ENCODE results near the gene UBE2D2.
"Not testable (repeated sequence)": the region's sequence is repeated elsewhere in the genome, so short reads cannot be mapped to it uniquely, and the experiment has no call there.

Gene UBE2D2

GRCh38 chr5:139527896-139528467, 33.2 kb upstream of the UBE2D2 start:
- not testable (repeated sequence) for H3K9me3 Mint-ChIP-seq, DNase-seq, H3K27me3 Mint-ChIP-seq, ATAC-seq, H3K27ac Mint-ChIP-seq, H3K4me3 Mint-ChIP-seq, H3K4me1 Mint-ChIP-seq

- not testable (repeated sequence) for H3K27ac Mint-ChIP-seq, H3K27me3 Mint-ChIP-seq, H3K9me3 Mint-ChIP-seq, H3K4me1 Mint-ChIP-seq, DNase-seq, ATAC-seq, H3K4me3 Mint-ChIP-seq
Measured at GRCh38 chr5:139528695-139529094, 32.4 kb upstream of the UBE2D2 start.

- H3K4me1 Mint-ChIP-seq, DNase-seq, H3K27me3 Mint-ChIP-seq, H3K4me3 Mint-ChIP-seq, H3K27ac Mint-ChIP-seq, H3K9me3 Mint-ChIP-seq, ATAC-seq: not testable (repeated sequence)
Measured at GRCh38 chr5:139530079-139530478, 31.1 kb upstream of the UBE2D2 start.

DNA sequence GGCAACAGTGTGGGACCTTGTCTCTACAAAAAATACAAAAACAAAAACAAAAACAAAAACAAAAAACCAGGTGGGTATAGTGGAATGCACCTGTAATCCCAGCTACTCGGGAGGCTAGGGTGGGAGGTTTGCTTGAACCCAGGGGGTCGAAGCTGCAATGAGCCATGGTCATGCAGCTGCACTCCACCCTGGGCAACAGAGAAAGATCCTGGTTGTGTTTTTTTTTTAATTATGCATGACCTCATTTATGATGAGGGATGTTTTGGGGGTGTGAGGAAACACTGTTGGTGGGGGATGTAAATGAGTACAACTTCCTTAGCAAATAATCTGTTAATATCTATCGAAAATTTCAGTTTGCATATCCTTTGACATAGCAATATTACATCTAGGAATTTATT, 29.4 kb upstream of the UBE2D2 start:
- Mint-ChIP-seq H3K9me3 (no peaks in the 10 kb centered on the region), H3K27me3 (no peaks in the 10 kb centered on the region), H3K4me3 (no peak overlapping the region), H3K4me1 (no peaks in the 10 kb centered on the region), H3K27ac (no peak overlapping the region)
- no peak for DNase-seq
- no peak for ATAC-seq

DNA sequence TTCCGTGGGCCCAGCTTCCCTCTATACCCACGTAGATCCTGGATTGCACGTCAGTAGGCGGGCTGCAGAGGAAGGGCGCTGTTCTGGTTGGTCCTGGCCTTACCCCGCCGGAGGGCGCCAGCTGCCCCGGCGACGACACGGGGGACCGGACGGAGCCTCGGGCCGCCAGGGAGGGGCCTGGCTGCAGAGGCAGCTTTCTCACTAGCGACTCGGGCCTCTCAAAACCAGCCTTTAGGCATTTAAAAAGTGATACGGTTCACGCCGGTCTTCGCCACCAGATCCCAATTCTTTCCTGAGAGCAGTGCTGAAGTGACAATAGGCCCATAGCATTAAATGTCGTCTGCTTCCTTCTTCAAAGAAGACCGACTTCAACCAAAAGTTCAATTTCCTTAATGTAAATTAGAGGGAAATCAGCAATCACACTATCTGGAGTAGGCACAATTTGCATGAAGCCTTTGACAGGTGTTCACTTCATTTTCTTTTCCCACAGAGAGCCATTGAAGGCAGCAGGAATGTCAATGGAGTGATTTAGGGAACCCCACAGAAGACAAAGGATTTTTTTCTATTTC, 17.6 kb upstream of the UBE2D2 start:
- Mint-ChIP-seq H3K4me3 (peak overlapping the region; percentile 51 to 53), H3K4me1 (peaks cover 4% of the 10 kb centered on the region)

GRCh38 chr5:139546593-139546992, 14.5 kb upstream of the UBE2D2 start:
- not testable (repeated sequence) for H3K9me3 Mint-ChIP-seq, H3K27ac Mint-ChIP-seq, H3K27me3 Mint-ChIP-seq, ATAC-seq, H3K4me3 Mint-ChIP-seq, H3K4me1 Mint-ChIP-seq, DNase-seq

More for the DNA sequence above, 17.6 kb upstream of the UBE2D2 start:
- Mint-ChIP-seq H3K27ac (peak overlapping the region; percentile 46 to 89), H3K9me3 (no peaks in the 10 kb centered on the region), H3K27me3 (no peaks in the 10 kb centered on the region)
- DNase-seq (peak; percentile 57 to 66), ATAC-seq (peak; percentile 100)

DNA sequence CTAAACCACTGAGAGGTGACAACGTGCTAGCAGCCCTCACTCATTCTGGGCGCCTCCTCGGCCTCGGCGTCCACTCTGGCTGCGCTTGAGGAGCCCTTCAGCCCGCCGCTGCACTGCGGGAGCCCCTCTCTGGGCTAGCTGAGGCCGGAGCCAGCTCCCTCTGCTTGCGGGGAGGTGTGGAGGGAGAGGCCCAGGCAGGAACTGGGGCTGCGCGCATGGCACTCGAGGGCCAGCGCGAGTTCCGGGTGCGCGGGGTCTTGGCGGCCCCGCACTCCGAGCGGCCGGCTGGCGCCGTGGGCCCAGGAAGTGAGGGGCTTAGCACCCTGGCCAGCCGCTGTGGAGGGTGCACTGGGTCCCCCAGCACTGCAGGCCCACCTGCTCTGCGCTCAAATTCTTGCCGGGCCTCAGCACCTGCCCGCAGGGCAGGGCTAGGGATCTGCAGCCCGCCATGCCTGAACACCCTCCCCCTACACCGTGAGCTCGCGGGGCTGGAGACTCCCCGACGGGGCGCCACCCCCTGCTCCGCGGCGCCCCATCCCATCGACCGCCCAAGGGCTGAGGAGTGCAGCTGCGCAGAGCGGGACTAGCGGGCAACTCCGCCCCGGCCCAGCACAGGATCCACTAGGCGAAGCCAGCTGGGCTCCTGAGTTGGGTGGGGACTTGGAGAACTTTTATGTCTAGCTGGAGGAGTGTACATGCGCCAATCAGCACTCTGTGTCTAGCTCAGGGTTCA, 11.8 kb upstream of the UBE2D2 start:
- H3K4me1 Mint-ChIP-seq: peaks cover 11% of the 10 kb centered on the region
- peak; percentile 45 for ATAC-seq
- no peaks in the 10 kb centered on the region for H3K9me3 Mint-ChIP-seq
- no peaks in the 10 kb centered on the region for H3K27me3 Mint-ChIP-seq
- DNase-seq: no peak
- H3K27ac Mint-ChIP-seq: no peak overlapping the region
- H3K4me3 Mint-ChIP-seq: no peak overlapping the region

DNA sequence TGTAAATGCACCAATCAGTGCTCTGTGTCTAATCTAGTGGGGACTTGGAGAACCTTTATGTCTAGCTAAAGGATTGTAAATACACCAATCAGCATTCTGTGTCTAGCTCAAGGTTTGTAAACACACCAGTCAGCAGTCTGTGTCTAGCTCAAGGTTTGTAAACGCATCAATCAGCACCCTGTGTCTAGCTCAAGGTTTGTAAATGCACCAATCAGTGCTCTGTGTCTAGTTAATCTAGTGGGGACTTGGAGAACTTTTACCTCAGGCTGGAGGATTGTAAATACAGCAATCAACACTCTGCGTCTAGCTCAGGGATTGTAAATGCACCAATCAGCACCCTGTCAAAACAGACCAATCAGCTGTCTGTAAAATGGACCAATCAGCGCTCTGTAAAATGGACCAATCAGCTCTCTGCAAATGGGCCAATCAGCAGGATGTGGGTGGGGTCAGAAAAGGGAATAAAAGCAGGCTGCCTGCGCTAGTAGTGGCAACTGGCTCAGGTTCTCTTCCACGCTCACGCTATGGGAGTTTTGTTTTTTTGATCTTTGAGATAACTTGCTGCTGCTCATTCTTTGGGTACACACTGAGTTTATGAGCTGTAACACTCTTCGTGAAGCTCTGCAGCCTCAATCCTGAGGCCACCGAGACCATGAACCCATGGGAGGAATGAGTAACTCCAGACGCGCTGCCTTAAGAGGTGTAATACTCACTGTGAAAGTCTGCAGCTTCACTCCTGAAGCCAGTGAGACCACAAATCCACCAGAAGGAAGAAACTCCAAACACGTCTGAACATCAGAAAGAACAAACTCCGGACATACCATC, 10.9 kb upstream of the UBE2D2 start:
- H3K27ac Mint-ChIP-seq, H3K27me3 Mint-ChIP-seq, DNase-seq, ATAC-seq, H3K9me3 Mint-ChIP-seq, H3K4me3 Mint-ChIP-seq: not testable (repeated sequence)
- H3K4me1 Mint-ChIP-seq: peaks cover 11% of the 10 kb centered on the region

GRCh38 chr5:139551191-139551889, 9.8 kb upstream of the UBE2D2 start:
- H3K27me3 Mint-ChIP-seq: no peaks in the 10 kb centered on the region

DNA sequence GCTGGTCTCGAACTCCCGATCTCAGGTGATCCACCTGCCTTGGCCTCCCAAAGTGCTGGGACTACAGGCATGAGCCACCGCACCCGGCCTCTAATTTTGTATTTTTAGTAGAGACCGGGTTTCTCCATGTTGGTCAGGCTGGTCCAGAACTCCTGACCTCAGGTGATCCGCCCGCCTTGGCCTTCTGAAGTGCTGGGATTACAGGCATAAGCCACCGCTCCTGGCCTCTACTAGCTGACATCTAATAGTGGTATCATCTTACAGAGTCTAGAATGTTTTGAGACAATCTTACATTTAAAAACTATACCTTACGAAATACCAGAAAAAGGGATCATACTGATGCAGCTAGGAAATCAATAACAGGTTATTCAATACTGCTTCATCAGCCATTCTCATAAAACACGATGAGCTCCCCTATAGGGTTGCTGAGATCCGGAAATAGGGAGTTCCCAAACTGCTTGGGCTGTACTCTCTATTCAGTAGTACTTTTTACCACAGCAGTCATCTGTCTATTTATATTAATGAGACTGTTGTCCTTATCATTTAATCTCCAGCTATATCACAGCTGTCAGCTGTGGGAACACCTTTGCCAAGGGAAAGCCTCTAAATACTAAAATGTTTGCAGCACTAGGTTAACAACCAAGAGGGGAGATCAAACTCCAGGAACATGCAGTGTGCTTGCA, 8.1 kb upstream of the UBE2D2 start:
- no peak for ATAC-seq
- Mint-ChIP-seq H3K4me3 (no peak overlapping the region), H3K27me3 (no peaks in the 10 kb centered on the region), H3K9me3 (no peaks in the 10 kb centered on the region), H3K4me1 (peaks cover 11% of the 10 kb centered on the region), H3K27ac (no peak overlapping the region)
- no peak for DNase-seq

More at GRCh38 chr5:139551191-139551889, 9.8 kb upstream of the UBE2D2 start:
- H3K4me3 Mint-ChIP-seq: no peak overlapping the region
- no peak for DNase-seq
- H3K27ac Mint-ChIP-seq: no peak overlapping the region
- H3K9me3 Mint-ChIP-seq: no peaks in the 10 kb centered on the region
- no peak for ATAC-seq
- H3K4me1 Mint-ChIP-seq: peaks cover 11% of the 10 kb centered on the region

DNA sequence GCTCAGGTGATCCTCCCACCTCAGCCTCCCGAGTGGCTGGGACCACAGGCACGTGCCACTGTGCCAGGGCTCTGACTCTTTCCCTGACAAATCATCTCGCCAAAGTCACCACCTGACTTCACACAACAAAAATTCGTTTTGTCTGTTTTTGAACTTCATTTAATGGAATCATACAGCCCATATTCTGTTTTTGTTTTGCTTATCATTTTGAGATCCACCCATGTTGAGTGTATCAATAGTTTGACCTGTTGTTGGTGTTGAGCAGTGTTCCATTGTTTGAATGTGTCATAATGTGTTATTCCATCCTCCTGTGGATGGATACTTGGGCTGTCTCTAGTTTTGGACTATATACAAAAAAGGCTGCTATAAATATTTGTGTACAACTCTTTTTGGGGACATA, 6.9 kb upstream of the UBE2D2 start:
- DNase-seq (no peak), ATAC-seq (no peak)
- no peak overlapping the region for H3K27ac Mint-ChIP-seq
- peaks cover 4% of the 10 kb centered on the region for H3K4me1 Mint-ChIP-seq
- no peaks in the 10 kb centered on the region for H3K27me3 Mint-ChIP-seq
- H3K9me3 Mint-ChIP-seq: no peaks in the 10 kb centered on the region
- H3K4me3 Mint-ChIP-seq: no peak overlapping the region

GRCh38 chr5:139557811-139558210, 3.3 kb upstream of the UBE2D2 start:
- Mint-ChIP-seq H3K27me3 (no peaks in the 10 kb centered on the region), H3K27ac (no peak overlapping the region), H3K4me3 (no peak overlapping the region), H3K9me3 (no peaks in the 10 kb centered on the region), H3K4me1 (peaks cover 14% of the 10 kb centered on the region)
- DNase-seq (no peak), ATAC-seq (no peak)

DNA sequence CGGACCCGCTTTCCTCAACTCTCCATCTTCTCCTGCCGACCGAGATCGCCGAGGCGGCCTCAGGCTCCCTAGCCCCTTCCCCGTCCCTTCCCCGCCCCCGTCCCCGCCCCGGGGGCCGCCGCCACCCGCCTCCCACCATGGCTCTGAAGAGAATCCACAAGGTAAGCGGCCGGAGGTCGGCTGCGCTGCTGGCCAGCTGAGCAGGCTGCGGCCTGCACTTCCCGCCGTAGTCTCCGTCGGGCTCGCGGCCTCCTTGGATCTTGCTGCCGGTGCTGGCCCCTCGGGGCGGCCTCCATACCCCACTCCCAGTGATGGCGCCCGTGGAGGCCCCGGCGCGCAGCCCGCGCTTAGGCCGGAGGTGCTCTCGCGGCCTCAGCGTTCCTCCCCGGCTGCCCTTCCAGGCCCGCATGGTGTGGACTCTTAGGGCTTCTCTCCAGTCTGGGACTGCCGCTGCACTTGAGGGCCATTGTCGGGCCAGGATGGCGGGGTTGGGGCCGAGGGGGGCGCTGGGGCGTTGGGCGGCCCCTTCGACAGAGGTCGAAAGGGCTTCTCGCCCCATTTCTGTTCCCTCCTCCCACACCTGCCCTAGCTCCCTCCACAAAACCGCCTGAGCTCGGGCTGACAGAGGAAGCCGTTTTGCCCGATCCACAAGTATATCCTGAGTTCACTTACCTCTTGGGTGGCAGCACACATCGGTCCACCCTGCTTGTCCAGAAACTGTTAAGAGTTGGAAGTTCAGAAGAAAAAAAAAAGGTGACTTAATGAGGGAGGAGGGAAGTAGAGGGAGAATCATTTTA, 714 bp downstream of the UBE2D2 start:
- Mint-ChIP-seq H3K27ac (peak overlapping the region; percentile 93 to 98), H3K27me3 (no peaks in the 10 kb centered on the region), H3K9me3 (no peaks in the 10 kb centered on the region), H3K4me1 (peaks cover 44% of the 10 kb centered on the region), H3K4me3 (peak overlapping the region; percentile 97 to 98)
- DNase-seq: peak; percentile 68 to 72
- peak; percentile 53 for ATAC-seq

DNA sequence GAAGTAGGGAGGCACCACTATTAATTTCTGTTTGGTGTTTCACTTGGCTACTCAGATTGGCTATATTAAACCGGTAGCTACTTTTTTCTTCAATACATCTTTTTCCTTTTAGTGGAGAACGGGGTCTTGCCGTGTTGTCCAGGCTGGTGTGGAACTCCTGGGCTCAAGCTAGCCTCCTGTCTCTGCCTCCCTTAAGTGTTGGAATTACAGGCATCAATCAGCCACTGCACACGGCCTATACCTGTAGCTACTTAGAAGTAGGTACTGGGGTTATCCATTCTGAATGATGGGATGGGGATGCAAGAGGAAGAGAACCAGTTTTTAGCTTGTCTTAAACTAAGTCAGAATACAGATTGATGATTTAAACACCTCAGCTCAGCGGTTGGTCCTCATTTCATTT, 1.7 kb downstream of the UBE2D2 start:
- DNase-seq: no peak

More for the DNA sequence above, 1.7 kb downstream of the UBE2D2 start:
- Mint-ChIP-seq H3K4me3 (peak overlapping the region; percentile 97 to 98), H3K27ac (peak overlapping the region; percentile 93 to 98), H3K27me3 (no peaks in the 10 kb centered on the region), H3K4me1 (peaks cover 53% of the 10 kb centered on the region), H3K9me3 (no peaks in the 10 kb centered on the region)
- no peak for ATAC-seq
